KMS-11 (cell line): ENCODE results near the gene PCGF1.
A peak's percentile ranks its signal among the peaks of the same experiment; 100 is the strongest.

Source experiments
- H2AFZ ChIP-seq: fragments of 200-600 bp; sonication (generic); 2 replicates; pipeline ENCODE4 v1.6.1; 2016; ENCODE audit warnings: antibody characterized with exemption, mixed run types, low read depth
- H3K27ac ChIP-seq: fragments of 200-600 bp; sonication (generic); 2 replicates; pipeline ENCODE4 v1.6.1; 2016; ENCODE audit warnings: mild to moderate bottlenecking, mixed run types
- H3K27me3 ChIP-seq: fragments of 200-600 bp; sonication (generic); 2 replicates; pipeline ENCODE4 v1.6.1; 2017; ENCODE audit warnings: mild to moderate bottlenecking, low read depth, mixed run types, moderate library complexity; ENCODE audit not compliant: insufficient read depth
- H3K36me3 ChIP-seq: fragments of 200-600 bp; sonication (generic); 2 replicates; pipeline ENCODE4 v1.6.1; 2017; ENCODE audit warnings: mild to moderate bottlenecking, mixed run types; ENCODE audit not compliant: insufficient read depth
- H3K4me1 ChIP-seq: fragments of 200-600 bp; sonication (generic); 2 replicates; pipeline ENCODE4 v1.6.1; 2016; ENCODE audit warnings: mild to moderate bottlenecking, low read depth, mixed run types; ENCODE audit not compliant: poor library complexity, severe bottlenecking
- H3K4me2 ChIP-seq: fragments of 200-600 bp; sonication (generic); 2 replicates; pipeline ENCODE4 v1.7.0; 2016; ENCODE audit warnings: mild to moderate bottlenecking, mixed run types
- H3K4me3 ChIP-seq: fragments of 200-600 bp; sonication (generic); IDR thresholded peaks from 2 replicates; pipeline ENCODE4 v1.6.1; 2017; ENCODE audit warnings: low read depth, low read length, mixed read lengths; ENCODE audit not compliant: insufficient read depth
- H3K79me2 ChIP-seq: fragments of 200-600 bp; sonication (generic); 2 replicates; pipeline ENCODE4 v1.6.1; 2016; ENCODE audit warnings: low read depth, mixed run types; ENCODE audit not compliant: insufficient read depth
- H3K9ac ChIP-seq: fragments of 200-600 bp; sonication (generic); 2 replicates; pipeline ENCODE4 v1.6.1; 2016; ENCODE audit warnings: mild to moderate bottlenecking, mixed run types
- H4K20me1 ChIP-seq: fragments of 200-600 bp; sonication (generic); 2 replicates; pipeline ENCODE4 v1.6.1; 2016; ENCODE audit warnings: mild to moderate bottlenecking, mixed run types; ENCODE audit not compliant: insufficient read depth
- CTCF ChIP-seq: fragments of 200-600 bp; sonication (generic); conservative IDR thresholded peaks from 2 replicates; pipeline ENCODE4 v1.6.1; 2017; ENCODE audit warnings: low read depth, mild to moderate bottlenecking, antibody characterized with exemption, low read length, moderate library complexity, mixed read lengths

Gene PCGF1

GRCh38 chr2:74548285-74548899, 40.9 kb upstream of the PCGF1 start:
- peaks cover 19% of the 10 kb centered on the region; the same call in 1 of the 2 replicates for H3K27me3 ChIP-seq
- no peaks in the 10 kb centered on the region for H3K36me3 ChIP-seq
- no peak overlapping the region for H3K4me3 ChIP-seq
- TF ChIP-seq CTCF, result no peak
- H3K4me2 ChIP-seq, result no peak overlapping the region; the same call in 1 of the 2 replicates
- peaks cover 2% of the 10 kb centered on the region for H3K4me1 ChIP-seq
- H2AFZ ChIP-seq, result 0 out of 2 replicates have a peak overlapping the region, but pooled peaks have one; percentile 23
- no peaks in the 10 kb centered on the region for H3K79me2 ChIP-seq
- H4K20me1 ChIP-seq, result no peaks in the 10 kb centered on the region
- no peak overlapping the region for H3K27ac ChIP-seq
- no peak overlapping the region for H3K9ac ChIP-seq

- peaks cover 16% of the 10 kb centered on the region; the same call in 1 of the 2 replicates for H3K27me3 ChIP-seq
- H4K20me1 ChIP-seq, result no peaks in the 10 kb centered on the region
- no peak overlapping the region for H3K4me3 ChIP-seq
- H3K4me2 ChIP-seq, result no peak overlapping the region
- H3K4me1 ChIP-seq, result no peaks in the 10 kb centered on the region
- no peak overlapping the region for H3K9ac ChIP-seq
- no peak overlapping the region for H3K27ac ChIP-seq
- H2AFZ ChIP-seq, result no peak overlapping the region
- no peaks in the 10 kb centered on the region for H3K36me3 ChIP-seq
- no peak for TF ChIP-seq CTCF
- no peaks in the 10 kb centered on the region for H3K79me2 ChIP-seq
Observed at GRCh38 chr2:74546004-74546403, 38.5 kb upstream of the PCGF1 start.

GRCh38 chr2:74544634-74545033, 37.1 kb upstream of the PCGF1 start:
- Histone ChIP-seq H3K79me2 (no peaks in the 10 kb centered on the region), H3K4me1 (no peaks in the 10 kb centered on the region), H2AFZ (no peak overlapping the region), H3K36me3 (no peaks in the 10 kb centered on the region), H3K27ac (no peak overlapping the region), H3K4me3 (no peak overlapping the region), H3K9ac (no peak overlapping the region), H3K27me3 (peaks cover 16% of the 10 kb centered on the region; the same call in 1 of the 2 replicates), H4K20me1 (no peaks in the 10 kb centered on the region), H3K4me2 (no peak overlapping the region)
- TF ChIP-seq CTCF, result 0 out of 2 replicates have a peak, but pooled peaks have one; percentile 31

GRCh38 chr2:74542978-74543377, 35.5 kb upstream of the PCGF1 start:
- peaks cover 9% of the 10 kb centered on the region; the same call in 1 of the 2 replicates for H3K27me3 ChIP-seq
- H3K27ac ChIP-seq, result no peak overlapping the region
- no peaks in the 10 kb centered on the region for H3K4me1 ChIP-seq
- no peaks in the 10 kb centered on the region for H4K20me1 ChIP-seq
- no peaks in the 10 kb centered on the region for H3K79me2 ChIP-seq
- H3K36me3 ChIP-seq, result no peaks in the 10 kb centered on the region
- TF ChIP-seq CTCF, result no peak
- H3K9ac ChIP-seq, result no peak overlapping the region
- H3K4me3 ChIP-seq, result no peak overlapping the region
- H3K4me2 ChIP-seq, result no peak overlapping the region
- no peak overlapping the region for H2AFZ ChIP-seq
